GM12873 (cell line): ENCODE measurements around the gene ONECUT2.

Experiments
- CTCF ChIP-seq: IDR thresholded peaks from 2 replicates; pipeline ENCODE4 v1.5.1; 2012; ENCODE audit warnings: low read depth, mild to moderate bottlenecking, moderate library complexity, low read length, control low read depth; ENCODE audit not compliant: insufficient read depth; ENCODE audit errors: missing control alignments

ONECUT2 gene

GRCh38 chr18:57429167-57430078, 5.8 kb upstream of the ONECUT2 start:
- no peak for TF ChIP-seq CTCF

- no peak for TF ChIP-seq CTCF
Measured at GRCh38 chr18:57430079-57431001, 4.8 kb upstream of the ONECUT2 start.

- TF ChIP-seq CTCF: no peak
Measured at GRCh38 chr18:57431002-57431382, 4.2 kb upstream of the ONECUT2 start.

- no peak for TF ChIP-seq CTCF
Measured at GRCh38 chr18:57431467-57432080, 3.6 kb upstream of the ONECUT2 start.

GRCh38 chr18:57432140-57432539, 3.0 kb upstream of the ONECUT2 start:
- TF ChIP-seq CTCF: no peak

- TF ChIP-seq CTCF: no peak
Measured at GRCh38 chr18:57432751-57433400, 2.3 kb upstream of the ONECUT2 start.

GRCh38 chr18:57433482-57433881, 1.7 kb upstream of the ONECUT2 start:
- TF ChIP-seq CTCF: no peak
